GM21390 (cell line): Measurements from ENCODE around the gene KPNA1.
"Not testable (repeated sequence)": the region's sequence is repeated elsewhere in the genome, so short reads cannot be mapped to it uniquely, and the experiment has no call there.

ENCODE experiments used
- ATAC-seq: cut with Tn5 transposase; IDR thresholded peaks from one replicate; pipeline ENCODE4 v1.9.1; 2021; ENCODE audit not compliant: unreplicated experiment

KPNA1 gene

GRCh38 chr3:122520861-122521260 lies 6.1 kb upstream of the KPNA1 start:
- ATAC-seq: no peak

- no peak for ATAC-seq
These were observed 5.0 kb upstream of the KPNA1 start for GRCh38 chr3:122519693-122520092.

- no peak for ATAC-seq
These were observed 2.2 kb upstream of the KPNA1 start for GRCh38 chr3:122516846-122517360.

GRCh38 chr3:122515870-122516269 lies 1.1 kb upstream of the KPNA1 start:
- ATAC-seq: no peak

- ATAC-seq: no peak
These were observed 305 bp upstream of the KPNA1 start for GRCh38 chr3:122515020-122515468.

- ATAC-seq: no peak
These were observed 1.2 kb downstream of the KPNA1 start for GRCh38 chr3:122513386-122514122.

GRCh38 chr3:122512284-122512683 lies 2.5 kb downstream of the KPNA1 start:
- ATAC-seq: no peak

- no peak for ATAC-seq
These were observed 3.7 kb downstream of the KPNA1 start for GRCh38 chr3:122510878-122511535.

- ATAC-seq: not testable (repeated sequence)
These were observed 5.8 kb downstream of the KPNA1 start for GRCh38 chr3:122508944-122509343.

- no peak for ATAC-seq
These were observed 6.4 kb downstream of the KPNA1 start for GRCh38 chr3:122508135-122508914.

- no peak for ATAC-seq
These were observed 8.3 kb downstream of the KPNA1 start for GRCh38 chr3:122506450-122506849.

- ATAC-seq: no peak
These were observed 9.1 kb downstream of the KPNA1 start for GRCh38 chr3:122505676-122506075.

- no peak for ATAC-seq
These were observed 11.8 kb downstream of the KPNA1 start for GRCh38 chr3:122502941-122503340.

- no peak for ATAC-seq
These were observed 12.6 kb downstream of the KPNA1 start for GRCh38 chr3:122502139-122502538.

GRCh38 chr3:122500964-122501363 lies 13.8 kb downstream of the KPNA1 start:
- not testable (repeated sequence) for ATAC-seq

- ATAC-seq: no peak
These were observed 16.6 kb downstream of the KPNA1 start for GRCh38 chr3:122498152-122498551.

GRCh38 chr3:122497425-122497824 lies 17.3 kb downstream of the KPNA1 start:
- ATAC-seq: peak; percentile 78

- no peak for ATAC-seq
These were observed 18.2 kb downstream of the KPNA1 start for GRCh38 chr3:122496508-122496907.

- no peak for ATAC-seq
These were observed 21.4 kb downstream of the KPNA1 start for GRCh38 chr3:122493296-122493695.

- no peak for ATAC-seq
These were observed 26.3 kb downstream of the KPNA1 start for GRCh38 chr3:122488262-122488973.

GRCh38 chr3:122484985-122485384 lies 29.8 kb downstream of the KPNA1 start:
- ATAC-seq: no peak
